ENCODE measurements around the gene ZNF213. TPM values are rescaled to one million over a fixed set of nuclear protein-coding genes. Genes with fewer than 3 reads are reported as not detected.

ZNF213 gene
- total and polyA plus RNA-seq, 2 experiments from 2014 or later: 7.5 to 10.1 TPM

DNA sequence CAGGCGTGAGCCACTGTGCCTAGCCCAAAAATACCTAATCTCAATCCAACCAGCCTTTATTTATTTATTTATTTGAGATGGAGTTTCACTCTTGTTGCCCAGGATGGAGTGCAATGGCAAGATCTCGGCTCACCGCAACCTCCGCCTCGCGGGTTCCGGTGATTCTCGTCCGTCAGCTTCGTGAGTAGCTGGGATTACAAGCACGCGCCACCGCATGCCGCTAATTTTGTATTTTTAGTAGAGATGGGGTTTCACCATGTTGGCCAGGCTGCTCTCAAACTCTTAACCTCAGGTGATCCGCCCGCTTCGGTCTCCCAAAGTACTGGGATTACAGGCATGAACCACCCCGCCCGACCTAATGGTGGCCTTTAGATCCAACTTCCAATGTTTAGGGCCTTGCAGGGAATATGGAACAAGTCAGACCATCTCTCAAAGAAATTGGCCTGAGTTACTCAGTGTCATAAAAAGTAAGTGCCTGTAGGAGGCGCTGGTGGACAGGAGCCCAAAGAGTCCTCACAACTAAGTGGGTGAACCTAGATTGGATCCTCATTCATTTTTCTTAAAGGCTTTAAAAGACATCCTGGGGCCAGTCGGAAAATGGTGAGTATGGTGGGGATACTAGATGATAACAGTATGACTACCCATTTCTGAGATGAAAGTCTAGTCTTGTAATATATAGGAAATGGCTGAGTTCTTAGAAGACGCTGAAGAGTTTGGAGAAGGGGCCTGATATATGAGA is 40.4 kb upstream of the ZNF213 start:
- Histone ChIP-seq H3K36me3 (no peaks in the 10 kb centered on the region), H3K27me3 (peaks cover 14% of the 10 kb centered on the region), H3K9me3 (ENCODE audit: low read depth) (no peaks in the 10 kb centered on the region), H3K27ac (no peak overlapping the region), H3K4me1 (ENCODE audit: low read depth) (no peaks in the 10 kb centered on the region), H3K4me3 (no peak overlapping the region)
- TF ChIP-seq, protein P1, sequence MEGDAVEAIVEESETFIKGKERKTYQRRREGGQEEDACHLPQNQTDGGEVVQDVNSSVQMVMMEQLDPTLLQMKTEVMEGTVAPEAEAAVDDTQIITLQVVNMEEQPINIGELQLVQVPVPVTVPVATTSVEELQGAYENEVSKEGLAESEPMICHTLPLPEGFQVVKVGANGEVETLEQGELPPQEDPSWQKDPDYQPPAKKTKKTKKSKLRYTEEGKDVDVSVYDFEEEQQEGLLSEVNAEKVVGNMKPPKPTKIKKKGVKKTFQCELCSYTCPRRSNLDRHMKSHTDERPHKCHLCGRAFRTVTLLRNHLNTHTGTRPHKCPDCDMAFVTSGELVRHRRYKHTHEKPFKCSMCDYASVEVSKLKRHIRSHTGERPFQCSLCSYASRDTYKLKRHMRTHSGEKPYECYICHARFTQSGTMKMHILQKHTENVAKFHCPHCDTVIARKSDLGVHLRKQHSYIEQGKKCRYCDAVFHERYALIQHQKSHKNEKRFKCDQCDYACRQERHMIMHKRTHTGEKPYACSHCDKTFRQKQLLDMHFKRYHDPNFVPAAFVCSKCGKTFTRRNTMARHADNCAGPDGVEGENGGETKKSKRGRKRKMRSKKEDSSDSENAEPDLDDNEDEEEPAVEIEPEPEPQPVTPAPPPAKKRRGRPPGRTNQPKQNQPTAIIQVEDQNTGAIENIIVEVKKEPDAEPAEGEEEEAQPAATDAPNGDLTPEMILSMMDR (IDR thresholded peaks at IDR 0.05; ENCODE audit: low read depth, low read length): peak; percentile 63
- peak; percentile 53 to 63 for DNase-seq (ENCODE audit: low read depth in 1 of 2, low spot score in 1 of 2)

DNA sequence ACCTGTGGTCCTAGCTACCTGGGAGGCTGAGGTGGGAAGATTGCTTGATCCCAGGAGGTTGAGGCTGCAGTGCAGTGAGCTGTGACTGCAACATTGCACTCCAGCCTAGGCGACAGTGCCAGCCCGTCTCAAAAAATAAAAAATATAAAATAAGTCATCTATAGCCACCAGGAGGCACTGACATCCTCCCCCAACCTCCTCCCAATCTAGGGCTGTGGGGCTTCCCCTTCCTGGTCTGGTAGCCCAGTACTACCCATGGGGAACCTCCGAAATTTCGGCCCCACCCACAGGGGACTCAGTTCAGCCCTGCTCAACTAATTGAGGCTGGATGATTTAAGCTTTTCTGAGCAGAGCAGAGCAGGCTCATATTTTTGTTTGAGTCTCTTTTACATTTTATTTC is 39.0 kb upstream of the ZNF213 start:
- no peak overlapping the region for H3K4me3 ChIP-seq
- TF ChIP-seq, protein P1 (IDR thresholded peaks at IDR 0.05; ENCODE audit: low read depth, low read length): peak; percentile 22
- H3K27me3 ChIP-seq: peaks cover 18% of the 10 kb centered on the region
- no peak overlapping the region for H3K27ac ChIP-seq
- no peaks in the 10 kb centered on the region for H3K9me3 ChIP-seq (ENCODE audit: low read depth)
- no peaks in the 10 kb centered on the region for H3K36me3 ChIP-seq
- peaks cover 5% of the 10 kb centered on the region for H3K4me1 ChIP-seq (ENCODE audit: low read depth)
- no peak for DNase-seq (ENCODE audit: low read depth in 1 of 2, low spot score in 1 of 2)

DNA sequence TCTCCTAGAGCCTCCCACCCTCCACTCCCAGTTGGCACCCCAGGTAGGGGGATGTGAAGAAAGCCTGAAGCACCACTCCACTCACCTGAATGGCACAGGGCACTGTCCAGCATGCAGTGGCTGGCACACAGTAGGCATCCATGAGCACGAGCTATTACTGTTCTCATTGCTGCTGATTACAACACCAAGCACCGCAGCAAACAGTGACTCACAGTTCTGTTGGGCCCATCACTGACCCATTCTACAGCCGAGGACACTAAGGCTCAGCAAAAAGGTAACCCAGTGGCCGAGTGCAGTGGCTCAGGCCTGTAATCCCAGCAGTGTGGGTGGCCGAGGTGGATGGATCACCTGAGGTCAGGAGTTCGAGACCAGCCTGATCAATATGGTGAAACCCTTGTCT is 38.5 kb upstream of the ZNF213 start:
- TF ChIP-seq, protein P1 (IDR thresholded peaks at IDR 0.05; ENCODE audit: low read depth, low read length): no peak
- Histone ChIP-seq H3K27ac (no peak overlapping the region), H3K4me1 (ENCODE audit: low read depth) (peaks cover 5% of the 10 kb centered on the region), H3K9me3 (ENCODE audit: low read depth) (no peaks in the 10 kb centered on the region), H3K4me3 (no peak overlapping the region), H3K27me3 (peaks cover 18% of the 10 kb centered on the region), H3K36me3 (no peaks in the 10 kb centered on the region)
- DNase-seq (ENCODE audit: low read depth in 1 of 2, low spot score in 1 of 2): no peak

DNA sequence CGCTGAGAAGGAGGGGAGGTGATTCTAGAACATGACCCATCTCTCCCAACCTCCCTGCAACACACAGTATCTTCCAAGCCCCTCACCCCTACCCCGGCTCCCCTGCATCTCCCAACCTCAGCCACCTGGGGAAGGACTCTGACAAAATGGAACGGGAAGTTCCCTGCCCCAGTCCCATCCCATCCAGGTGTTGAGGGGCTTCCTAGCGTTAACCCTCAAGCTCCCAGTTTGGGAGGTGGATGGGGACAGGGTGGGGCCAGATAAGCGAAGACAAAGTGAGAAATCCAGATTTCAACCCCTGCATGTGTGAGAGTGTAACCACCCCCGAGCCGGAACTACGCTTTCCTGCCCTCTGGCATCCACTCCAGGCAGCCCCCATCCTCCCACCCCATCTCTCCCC is 37.6 kb upstream of the ZNF213 start:
- peaks cover 5% of the 10 kb centered on the region for H3K4me1 ChIP-seq (ENCODE audit: low read depth)
- no peak overlapping the region for H3K4me3 ChIP-seq
- H3K27ac ChIP-seq: no peak overlapping the region
- TF ChIP-seq, protein P1 (IDR thresholded peaks at IDR 0.05; ENCODE audit: low read depth, low read length): no peak
- DNase-seq (ENCODE audit: low read depth in 1 of 2, low spot score in 1 of 2): no peak
- no peaks in the 10 kb centered on the region for H3K9me3 ChIP-seq (ENCODE audit: low read depth)
- no peaks in the 10 kb centered on the region for H3K36me3 ChIP-seq
- H3K27me3 ChIP-seq: peaks cover 18% of the 10 kb centered on the region

DNA sequence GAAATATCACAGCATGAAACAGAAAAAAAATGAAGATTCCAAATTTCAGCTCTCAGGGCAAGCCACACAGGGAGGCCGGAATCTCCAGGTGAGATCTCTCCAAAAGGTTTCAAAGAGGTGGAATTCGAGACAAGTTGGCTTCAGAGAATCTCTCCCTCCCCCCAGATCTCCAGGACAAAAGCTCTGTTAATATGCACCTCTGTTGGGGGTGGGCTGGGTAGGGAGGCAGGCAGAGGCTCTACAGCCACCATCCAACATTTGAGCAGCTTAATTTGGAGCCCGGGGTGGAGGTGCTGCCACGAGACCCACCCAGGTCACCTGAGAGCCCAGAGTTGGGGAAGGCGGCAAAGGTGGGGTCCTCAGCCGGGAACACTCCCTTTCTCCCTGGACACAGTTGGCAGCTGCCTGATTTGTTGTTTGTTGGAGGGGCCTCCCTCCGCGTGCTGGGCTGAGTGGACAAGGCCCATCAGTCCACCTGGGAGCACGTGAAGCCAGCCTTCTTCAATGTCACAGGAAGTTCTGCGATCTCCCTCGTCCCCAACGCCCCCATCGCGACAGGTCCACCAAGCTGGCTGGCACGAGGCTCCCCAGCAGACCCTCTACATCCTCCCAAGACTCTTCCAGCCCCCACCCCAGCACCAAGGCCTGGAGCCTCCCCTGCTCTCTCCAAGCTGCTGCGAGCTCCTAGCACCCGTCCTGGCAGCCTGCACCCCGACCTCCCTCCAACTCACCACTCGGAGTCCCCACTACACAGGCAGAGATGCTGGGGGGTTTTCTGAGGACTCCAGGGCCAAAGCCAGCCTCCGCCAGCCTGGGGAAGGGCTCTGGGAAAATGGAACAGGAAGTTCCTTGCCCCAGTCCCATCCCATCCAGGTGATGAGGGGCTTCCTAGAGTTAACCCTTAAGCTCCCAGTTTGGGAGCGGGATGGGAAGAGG is 36.1 kb upstream of the ZNF213 start, which contains the start of gene ZSCAN10:
ZSCAN10 (minus strand) TSS at position 836 of the 936 bp plus-strand sequence. CDS start 6,357 bp downstream, outside the sequence.
- no peak for DNase-seq (ENCODE audit: low read depth in 1 of 2, low spot score in 1 of 2)

More for the DNA sequence above, 36.1 kb upstream of the ZNF213 start, which contains the start of gene ZSCAN10:
- Histone ChIP-seq H3K27me3 (peaks cover 18% of the 10 kb centered on the region), H3K4me1 (ENCODE audit: low read depth) (peaks cover 5% of the 10 kb centered on the region), H3K4me3 (peak within 1 kb of the TSS; percentile 15), H3K36me3 (no peaks in the 10 kb centered on the region), H3K27ac (no peak within 1 kb of the TSS), H3K9me3 (ENCODE audit: low read depth) (no peaks in the 10 kb centered on the region)
- TF ChIP-seq, protein P1 (IDR thresholded peaks at IDR 0.05; ENCODE audit: low read depth, low read length): no peak
